HEK293T (cell line): ENCODE data around the gene ENG.
A peak's percentile ranks its signal among the peaks of the same experiment; 100 is the strongest.
"Not testable (repeated sequence)": the region's sequence is repeated elsewhere in the genome, so short reads cannot be mapped to it uniquely, and the experiment has no call there.

Experiments
- CTCF ChIA-PET: fragments of 350-600 bp; formaldehyde crosslinking; extraction: SDS; loops from one replicate; lab custom pipeline; 2021; ENCODE audit warnings: antibody characterized with exemption, inconsistent platforms; lab: Yijun Ruan, JAX
- POLR2A ChIA-PET: fragments of 350-600 bp; formaldehyde crosslinking; extraction: SDS; loops from one replicate; lab custom pipeline; 2020; ENCODE audit warnings: antibody characterized with exemption, inconsistent platforms; lab: Yijun Ruan, JAX
- DNase-seq: peaks from one replicate; pipeline ENCODE4 v3.0.0; 2012; ENCODE audit warnings: mixed read lengths; ENCODE audit errors: extremely low spot score
- ARNT ChIP-seq: fragments of 450-650 bp; IDR thresholded peaks from 2 replicates; pipeline ENCODE4 v1.6.1; 2017; ENCODE audit warnings: mild to moderate bottlenecking
- BHLHE40 ChIP-seq: fragments of 450-650 bp; IDR thresholded peaks from 2 replicates; pipeline ENCODE4 v1.6.1; 2016; ENCODE audit warnings: mild to moderate bottlenecking, moderate library complexity, borderline replicate concordance
- CTBP1 ChIP-seq: fragments of 450-650 bp; IDR thresholded peaks from 2 replicates; pipeline ENCODE4 v1.6.1; 2016; ENCODE audit warnings: borderline replicate concordance
- ELF4 ChIP-seq: fragments of 450-650 bp; IDR thresholded peaks from 2 replicates; pipeline ENCODE4 v1.6.1; 2017; ENCODE audit warnings: antibody characterized with exemption
- FOXA1 ChIP-seq: fragments of 450-650 bp; IDR thresholded peaks from 2 replicates; pipeline ENCODE4 v1.6.1; 2016; ENCODE audit warnings: mild to moderate bottlenecking
- FOXK2 ChIP-seq: fragments of 450-650 bp; IDR thresholded peaks from 2 replicates; pipeline ENCODE4 v1.6.1; 2016; ENCODE audit warnings: mild to moderate bottlenecking
- FOXM1 ChIP-seq: fragments of 450-650 bp; IDR thresholded peaks from 2 replicates; pipeline ENCODE4 v1.6.1; 2017; ENCODE audit warnings: mild to moderate bottlenecking, borderline replicate concordance
- HDGF ChIP-seq: fragments of 450-650 bp; IDR thresholded peaks from 2 replicates; pipeline ENCODE4 v1.6.1; 2017; ENCODE audit warnings: antibody characterized with exemption, borderline replicate concordance
- L3MBTL2 ChIP-seq: fragments of 450-650 bp; conservative IDR thresholded peaks from 2 replicates; pipeline ENCODE4 v1.6.1; 2016; ENCODE audit warnings: mild to moderate bottlenecking
- LEF1 ChIP-seq: fragments of 450-650 bp; IDR thresholded peaks from 2 replicates; pipeline ENCODE4 v1.6.1; 2017; ENCODE audit warnings: mild to moderate bottlenecking, borderline replicate concordance
- NFRKB ChIP-seq: fragments of 450-650 bp; IDR thresholded peaks from 2 replicates; pipeline ENCODE4 v1.6.1; 2016; ENCODE audit warnings: mild to moderate bottlenecking, moderate library complexity
- SP1 ChIP-seq: fragments of 450-650 bp; IDR thresholded peaks from 2 replicates; pipeline ENCODE4 v1.6.1; 2017
- SUZ12 ChIP-seq: fragments of 450-650 bp; IDR thresholded peaks from 2 replicates; pipeline ENCODE4 v1.6.1; 2016; ENCODE audit warnings: mild to moderate bottlenecking
- TARDBP ChIP-seq: fragments of 450-650 bp; IDR thresholded peaks from 2 replicates; pipeline ENCODE4 v1.6.1; 2016
- ZNF384 ChIP-seq: fragments of 450-650 bp; IDR thresholded peaks from 2 replicates; pipeline ENCODE4 v1.6.1; 2016
- TF ChIP-seq, protein P1 (sequence below): fragments of 450-650 bp; IDR thresholded peaks from 2 replicates; pipeline ENCODE4 v1.6.1; 2016

The ENG gene

DNA sequence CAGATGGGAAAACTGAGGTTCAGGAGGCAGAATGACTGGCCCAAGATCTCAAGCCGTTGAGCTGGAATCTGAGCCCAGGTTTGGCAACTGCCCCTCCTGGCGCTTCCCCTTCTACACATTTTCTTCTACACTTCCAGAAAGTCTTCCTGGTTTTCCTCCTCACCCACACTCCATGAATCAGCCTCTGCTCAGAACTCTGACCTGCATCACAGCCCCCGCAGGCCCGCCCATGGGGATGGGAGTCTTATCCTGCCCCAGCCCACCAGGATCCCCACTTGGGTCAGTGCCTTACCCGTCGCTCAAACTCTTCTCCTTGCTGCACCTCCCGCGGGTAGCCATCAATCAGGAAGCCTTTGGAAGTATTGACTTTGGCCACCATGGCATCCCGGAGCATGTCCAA is 17.1 kb upstream of the ENG start:
- DNase-seq, result no peak
- ChIA-PET CTCF (no interaction called here), POLR2A (no interaction called here)
- TF ChIP-seq TARDBP (no peak), FOXM1 (no peak), NFRKB (no peak), SUZ12 (no peak), ARNT (no peak), HDGF (no peak), L3MBTL2 (no peak), ELF4 (no peak), CTBP1 (no peak), LEF1 (no peak)
- TF ChIP-seq, protein P1, sequence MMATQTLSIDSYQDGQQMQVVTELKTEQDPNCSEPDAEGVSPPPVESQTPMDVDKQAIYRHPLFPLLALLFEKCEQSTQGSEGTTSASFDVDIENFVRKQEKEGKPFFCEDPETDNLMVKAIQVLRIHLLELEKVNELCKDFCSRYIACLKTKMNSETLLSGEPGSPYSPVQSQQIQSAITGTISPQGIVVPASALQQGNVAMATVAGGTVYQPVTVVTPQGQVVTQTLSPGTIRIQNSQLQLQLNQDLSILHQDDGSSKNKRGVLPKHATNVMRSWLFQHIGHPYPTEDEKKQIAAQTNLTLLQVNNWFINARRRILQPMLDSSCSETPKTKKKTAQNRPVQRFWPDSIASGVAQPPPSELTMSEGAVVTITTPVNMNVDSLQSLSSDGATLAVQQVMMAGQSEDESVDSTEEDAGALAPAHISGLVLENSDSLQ, result no peak

DNA sequence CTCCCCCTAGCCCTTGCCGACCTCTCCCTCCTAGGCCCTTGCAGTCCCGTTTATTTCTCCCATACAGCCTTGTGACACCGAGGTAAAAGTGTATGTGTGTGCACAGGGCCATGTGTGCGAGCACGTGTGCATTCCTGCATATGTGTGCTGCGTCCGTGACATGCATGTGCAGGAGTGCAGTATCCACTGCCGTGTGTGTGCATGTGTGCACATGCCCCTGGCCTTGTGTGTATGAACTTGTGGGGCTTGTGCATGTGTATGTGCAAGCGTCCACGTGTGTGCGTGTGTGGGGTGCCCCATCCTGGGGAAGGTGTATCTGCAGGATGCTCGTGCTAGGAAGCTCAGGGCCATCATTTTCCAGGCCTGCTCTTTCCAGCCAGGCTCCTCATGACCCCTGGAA is 16.4 kb upstream of the ENG start:
- no peak for TF ChIP-seq TARDBP
- no peak for TF ChIP-seq ZNF384
- TF ChIP-seq NFRKB, result no peak
- TF ChIP-seq ARNT, result no peak
- TF ChIP-seq FOXK2, result no peak
- TF ChIP-seq L3MBTL2, result no peak
- TF ChIP-seq LEF1, result no peak
- no peak for TF ChIP-seq FOXA1
- TF ChIP-seq ELF4, result no peak
- no peak for TF ChIP-seq HDGF
- TF ChIP-seq, protein P1, result no peak
- no peak for DNase-seq
- ChIA-PET POLR2A (interaction anchor here (1.5 kb wide), 1 partner anchor 136 kb away, joined by 6 read pairs; the partner anchor contains the start of gene TOR2A), CTCF (interaction anchor here (1.9 kb wide), 1 partner anchor 281 kb away, joined by 5 read pairs; no protein-coding TSS in a partner anchor)

DNA sequence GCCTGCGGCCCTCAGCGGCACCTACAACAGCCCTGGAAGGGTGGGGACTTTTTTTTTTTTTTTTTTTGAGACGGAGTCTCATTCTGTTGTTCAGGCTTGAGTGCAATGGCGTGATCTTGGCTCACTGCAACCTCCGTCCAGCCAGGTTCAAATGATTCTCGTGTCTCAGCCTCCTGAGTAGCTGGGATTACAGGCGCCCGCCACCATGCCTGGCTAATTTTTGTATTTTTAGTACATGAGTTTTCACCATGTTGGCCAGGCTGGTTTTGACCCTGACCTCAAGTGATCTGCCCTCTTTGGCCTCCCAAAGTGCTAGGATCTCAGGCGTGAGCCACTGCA is 15.7 kb upstream of the ENG start:
- ChIA-PET CTCF (interaction anchor here (0.6 to 1.9 kb wide), 13 partner anchors 8 to 991 kb away, joined by 3 to 9 read pairs (median 5); partner anchors contain the start of gene TOR2A), POLR2A (interaction anchor here (1.0 to 1.5 kb wide), 2 partner anchors 55 to 135 kb away, joined by 5 to 6 read pairs; partner anchors contain the start of gene TOR2A)
- DNase-seq, result not testable (repeated sequence)

DNA sequence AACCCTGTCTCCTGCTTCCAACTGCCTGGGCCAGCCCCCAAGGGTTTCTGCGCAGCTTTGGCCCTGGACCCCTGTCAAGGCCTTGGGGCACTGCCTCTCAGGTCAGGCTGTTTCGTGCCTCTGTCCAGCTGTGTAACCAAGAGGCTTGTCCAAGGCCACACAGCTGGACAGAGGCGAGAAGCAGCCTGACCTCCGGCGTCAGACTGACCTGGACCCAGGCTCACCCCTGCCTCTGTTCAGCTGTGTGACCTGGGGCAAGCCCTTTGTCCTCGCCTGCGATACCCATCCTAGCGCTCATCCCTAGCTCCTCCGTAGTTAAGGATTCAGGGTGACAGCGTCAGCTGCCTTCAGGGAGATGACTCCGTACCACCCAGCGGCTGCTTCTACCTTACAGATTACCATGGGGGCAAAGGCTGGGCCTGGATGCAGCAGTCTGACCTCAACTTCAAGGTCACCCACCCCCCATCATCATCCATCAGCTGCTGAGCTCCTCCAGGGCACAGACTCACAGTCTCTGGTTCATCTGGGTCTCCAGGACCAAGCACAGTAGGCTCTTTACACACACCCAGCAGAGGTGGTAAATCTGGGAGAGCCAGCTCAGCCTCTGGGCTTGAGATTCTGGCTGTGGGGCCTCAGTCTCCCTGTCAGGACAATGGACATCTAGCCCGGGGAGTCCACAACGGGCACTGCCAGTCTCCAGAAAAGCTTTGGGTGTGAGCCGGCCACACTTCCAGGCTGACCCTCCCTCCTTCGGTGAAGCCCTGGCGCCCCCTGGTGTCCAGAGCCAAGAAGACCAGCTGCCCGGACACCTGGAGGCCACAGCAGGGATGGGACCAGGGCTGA is 15.1 kb upstream of the ENG start:
- TF ChIP-seq TARDBP (no peak), LEF1 (no peak)
- peak; percentile 92 for DNase-seq
- CTCF ChIA-PET, result interaction anchor here (0.6 to 1.9 kb wide), 14 partner anchors 9 to 992 kb away, joined by 3 to 9 read pairs (median 4); partner anchors contain the start of gene TOR2A
- POLR2A ChIA-PET, result interaction anchor here (0.7 to 1.5 kb wide), 3 partner anchors 52 to 135 kb away, joined by 3 to 6 read pairs (median 5); partner anchors contain the start of gene TOR2A

DNA sequence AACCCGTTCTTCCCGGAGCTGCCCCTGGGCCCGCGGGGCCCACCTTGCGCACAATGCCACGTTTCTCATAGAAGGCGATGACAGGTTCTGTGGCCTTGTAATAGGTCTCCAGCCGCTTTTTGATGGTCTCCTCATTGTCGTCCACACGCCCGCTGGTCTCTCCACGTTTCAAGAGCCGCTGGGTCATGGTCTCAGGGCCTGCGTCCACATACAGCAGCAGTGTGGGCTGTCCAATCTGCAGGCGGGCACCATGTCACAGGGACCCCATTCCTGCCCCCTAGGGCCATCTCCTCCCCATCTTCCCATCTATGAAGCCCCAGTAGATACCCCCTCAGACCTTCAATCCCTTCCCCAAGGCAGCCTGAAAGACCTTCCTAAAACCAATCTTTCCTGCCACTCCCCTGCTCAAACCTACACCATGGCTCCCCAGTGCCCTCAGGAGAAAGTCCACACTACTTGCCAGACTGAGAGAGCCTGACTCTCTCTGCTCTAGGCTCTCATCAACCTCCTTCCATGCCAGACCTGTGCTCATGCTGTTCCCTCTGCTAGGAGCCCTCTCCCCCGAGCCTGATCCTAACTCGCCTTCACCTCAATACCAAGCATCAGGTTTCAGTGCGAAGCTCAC is 13.9 kb upstream of the ENG start:
- CTCF ChIA-PET, result no interaction called here
- POLR2A ChIA-PET, result no interaction called here

More for the DNA sequence above, 13.9 kb upstream of the ENG start:
- DNase-seq, result no peak
- TF ChIP-seq SP1 (no peak), TARDBP (no peak), FOXK2 (no peak), FOXA1 (no peak), ELF4 (no peak), FOXM1 (no peak), CTBP1 (no peak), BHLHE40 (no peak), ZNF384 (no peak), ARNT (no peak), NFRKB (no peak), L3MBTL2 (no peak), SUZ12 (no peak), LEF1 (no peak)
- TF ChIP-seq, protein P1, result no peak
